SK-N-DZ (cell line): Measurements from ENCODE around the gene KLHL29.

Source experiments
- DNase-seq: peaks from one replicate; pipeline ENCODE4 v3.0.0-alpha.2; 2015; ENCODE audit warnings: low spot score

Gene KLHL29

DNA sequence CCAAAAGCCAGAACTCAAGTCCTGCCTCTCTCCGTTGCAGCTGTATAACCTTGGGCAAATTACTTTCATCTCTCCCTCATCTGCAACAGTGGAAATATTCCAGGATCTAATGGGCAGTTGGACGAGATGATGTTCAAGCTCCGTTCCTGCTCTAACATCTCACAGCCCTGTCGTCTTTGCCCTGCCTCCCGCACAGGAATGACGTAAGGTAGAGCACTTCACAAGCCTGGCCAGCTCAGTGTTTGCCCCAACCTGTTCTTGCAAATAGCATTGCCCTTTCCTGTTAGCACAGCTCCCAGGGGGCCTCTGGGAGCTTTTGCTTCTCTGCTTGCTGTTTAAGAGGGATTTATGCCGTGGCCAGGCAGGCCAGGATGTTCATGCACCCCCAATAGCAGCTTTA, 107.9 kb downstream of the KLHL29 start:
- no peak for DNase-seq

DNA sequence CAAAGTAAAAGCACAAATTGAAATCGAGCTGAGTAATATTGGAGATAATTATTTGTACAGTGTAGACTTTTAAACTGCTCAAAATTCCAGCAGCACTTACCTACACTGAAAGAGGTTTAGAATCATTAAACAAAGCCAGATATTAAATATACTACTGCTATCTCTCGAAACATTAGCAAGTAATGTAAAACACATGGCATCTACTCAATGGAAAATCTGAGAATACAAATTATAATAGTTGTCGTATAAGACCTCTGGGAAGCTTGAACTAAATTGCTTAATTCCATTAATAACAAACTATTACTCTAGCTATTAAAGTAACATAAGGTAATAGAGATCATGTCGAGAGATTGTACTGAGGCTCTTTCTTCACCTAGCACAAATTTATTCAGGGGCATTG, 108.9 kb downstream of the KLHL29 start:
- no peak for DNase-seq

DNA sequence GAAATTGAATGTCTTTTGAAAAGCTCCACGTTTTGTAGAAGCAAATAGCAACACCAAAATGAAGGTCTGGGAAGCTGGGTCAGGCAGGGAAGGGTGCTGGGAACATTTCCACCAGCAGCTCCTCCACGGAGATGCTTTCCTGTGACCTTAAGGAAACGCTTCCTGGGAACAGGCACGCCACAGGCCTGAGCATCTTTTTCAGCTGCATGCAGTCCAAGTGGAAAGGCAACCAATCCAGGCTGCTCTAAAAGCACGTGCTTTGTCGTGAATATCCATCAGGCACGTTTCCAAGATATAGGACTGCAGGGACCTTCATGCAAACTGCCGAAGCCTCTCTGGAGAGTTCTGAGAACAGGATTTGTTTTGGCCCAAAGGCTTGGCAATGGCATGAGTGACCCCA, 109.3 kb downstream of the KLHL29 start:
- DNase-seq: no peak

DNA sequence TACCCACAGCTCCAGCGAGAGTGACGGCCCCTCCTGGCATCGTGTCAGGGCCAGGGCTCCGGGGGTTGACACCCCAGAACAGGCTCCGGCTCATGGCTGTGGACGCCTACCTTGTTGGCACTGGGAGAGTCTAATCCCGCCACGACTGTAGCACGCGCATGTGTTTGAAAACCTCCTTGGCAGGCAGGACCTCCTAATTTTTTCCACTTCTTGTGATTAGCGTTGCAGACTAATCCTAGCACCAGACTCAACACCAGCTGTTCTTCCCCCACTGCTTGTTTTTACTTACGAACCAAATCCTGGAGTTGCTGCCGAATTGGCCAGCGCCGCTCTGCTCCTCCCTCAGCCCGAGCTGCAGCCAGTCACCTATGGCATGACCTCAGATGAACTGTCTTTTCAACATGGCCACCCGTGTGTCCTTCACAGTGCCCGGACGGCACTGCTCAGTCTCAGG, 110.7 kb downstream of the KLHL29 start:
- DNase-seq: no peak

DNA sequence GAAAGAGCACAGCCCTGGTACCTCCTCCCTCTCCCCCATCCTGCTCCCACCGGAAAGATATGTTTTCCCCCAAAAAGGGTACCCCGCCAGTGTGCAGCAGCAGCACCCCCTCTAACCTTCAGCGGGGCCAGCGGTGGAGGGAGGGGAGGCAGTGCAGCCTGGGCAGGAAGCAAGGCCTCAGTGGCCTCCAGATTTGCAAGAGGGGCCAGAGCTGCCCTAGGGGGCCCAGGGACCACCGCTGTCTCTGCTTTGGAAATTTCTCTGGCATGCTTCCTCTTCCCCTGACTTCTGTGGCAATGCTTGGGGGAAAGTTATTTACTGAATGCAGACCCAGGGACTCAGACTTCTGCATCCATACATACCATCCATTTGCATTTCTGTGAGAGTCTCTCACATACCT, 111.5 kb downstream of the KLHL29 start:
- DNase-seq: no peak

DNA sequence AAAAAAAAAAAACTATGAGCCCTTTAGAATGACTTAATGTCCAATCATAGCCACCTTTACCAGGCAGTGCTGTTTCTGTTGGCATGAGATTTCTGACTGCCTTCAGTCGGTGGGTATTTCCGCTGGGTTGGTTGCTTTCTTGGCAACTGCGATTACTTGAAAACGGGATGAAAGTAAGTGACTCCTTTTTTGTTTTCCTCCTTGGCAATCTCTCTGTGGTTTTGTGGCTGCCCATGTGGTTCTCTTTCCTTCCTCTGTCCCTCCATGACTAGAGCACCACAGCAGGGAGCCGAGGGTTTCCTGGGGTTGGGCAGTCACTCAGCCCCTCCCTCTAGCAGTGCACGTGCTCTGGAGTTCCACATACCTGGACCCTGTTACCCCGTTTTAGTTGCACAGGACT, 112.1 kb downstream of the KLHL29 start:
- no peak for DNase-seq

DNA sequence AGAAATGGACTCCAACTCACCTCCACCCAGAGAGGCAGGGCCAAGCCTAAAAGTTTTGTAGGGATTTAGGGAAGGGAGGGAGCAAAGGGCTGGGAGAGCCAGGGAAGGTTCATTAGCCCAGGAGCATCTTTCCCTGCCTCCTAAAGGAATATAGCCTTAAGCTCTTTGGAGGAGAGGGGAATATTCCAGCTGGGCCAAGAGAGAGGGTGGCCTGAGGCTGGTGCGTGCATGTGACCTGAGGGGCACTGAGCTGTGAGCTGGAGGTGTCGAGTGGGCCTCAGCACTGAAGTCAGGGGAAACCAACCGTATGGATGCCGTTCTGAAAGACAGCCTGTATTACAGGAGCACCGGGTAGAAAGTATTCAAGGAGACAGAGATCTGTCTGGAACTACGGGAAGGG, 112.6 kb downstream of the KLHL29 start:
- no peak for DNase-seq

DNA sequence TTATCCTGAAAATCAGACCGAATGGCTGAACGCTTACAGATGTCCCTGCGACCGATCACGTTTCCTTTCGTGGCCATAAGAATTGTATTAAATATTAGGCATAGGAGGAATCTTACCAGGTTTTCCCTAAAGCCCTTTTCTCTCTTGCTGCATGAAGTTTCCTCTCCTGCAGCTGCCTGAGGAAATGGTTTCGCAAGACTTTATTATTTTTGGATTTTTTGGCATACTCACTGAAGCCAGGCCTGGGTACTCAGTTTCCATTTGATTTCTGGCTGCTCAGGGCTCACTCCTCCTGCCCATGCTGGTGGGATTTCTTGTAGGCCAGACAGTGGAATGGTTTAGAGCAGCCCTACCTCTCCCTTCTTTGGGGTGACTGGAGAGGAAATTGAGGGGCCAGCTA, 114.0 kb downstream of the KLHL29 start:
- DNase-seq: no peak

DNA sequence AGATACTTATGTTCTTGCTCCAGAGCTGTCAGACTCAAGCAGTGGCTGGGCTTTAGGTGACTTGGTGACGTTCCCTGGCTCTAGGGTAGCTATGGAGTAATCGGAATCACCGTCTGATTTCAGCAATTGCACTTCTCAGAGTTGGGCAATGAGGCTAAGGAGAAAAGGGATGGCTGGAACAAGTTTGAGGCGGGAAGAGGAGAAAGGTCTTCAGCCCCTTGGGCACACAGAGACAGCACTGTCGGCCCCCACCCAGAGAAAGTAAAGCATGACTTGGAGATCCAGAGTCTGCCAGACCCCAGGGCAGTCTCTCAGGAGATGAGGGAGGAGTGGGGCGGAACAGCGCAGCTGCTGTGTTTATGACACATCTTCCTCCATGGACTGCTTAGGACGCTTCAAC, 114.5 kb downstream of the KLHL29 start:
- DNase-seq: no peak

DNA sequence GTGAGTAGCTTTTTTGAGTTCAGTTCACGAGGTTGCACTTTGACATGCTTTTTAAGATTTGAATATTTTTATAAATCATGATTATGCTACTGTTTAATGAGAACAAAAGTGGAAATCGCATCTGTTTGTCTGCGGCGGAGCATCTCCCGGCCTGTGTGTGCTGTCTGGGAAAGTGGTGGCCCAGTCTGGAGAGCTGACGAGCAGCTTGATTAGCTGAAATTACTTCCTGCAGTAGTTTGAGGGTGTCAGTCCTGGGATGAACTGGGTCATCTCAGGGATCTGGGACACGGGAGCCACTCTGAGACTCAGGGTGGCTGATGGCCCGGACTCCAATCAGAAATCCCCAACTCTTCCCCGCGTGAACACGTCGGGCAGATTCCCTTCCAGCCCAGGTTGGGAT, 115.9 kb downstream of the KLHL29 start:
- no peak for DNase-seq

DNA sequence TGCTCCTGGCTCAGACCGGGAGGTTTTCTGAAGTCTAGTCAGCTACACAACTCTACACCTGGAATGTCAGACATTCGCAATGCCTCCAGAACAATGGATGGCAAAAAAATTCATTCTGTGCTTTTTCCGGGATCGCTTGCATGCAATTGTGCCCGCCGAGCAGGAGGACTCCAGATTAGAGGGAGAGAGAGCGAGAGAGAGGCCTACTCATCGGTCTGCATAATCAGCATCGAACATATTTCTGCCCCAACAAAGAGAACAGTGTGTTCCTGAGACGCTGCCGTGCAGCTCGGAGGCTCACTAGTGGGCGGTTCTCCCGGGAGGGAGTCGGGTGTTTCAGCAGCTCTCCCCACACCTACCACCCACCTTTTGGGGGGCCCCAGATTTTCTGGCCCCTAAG, 117.1 kb downstream of the KLHL29 start:
- no peak for DNase-seq

DNA sequence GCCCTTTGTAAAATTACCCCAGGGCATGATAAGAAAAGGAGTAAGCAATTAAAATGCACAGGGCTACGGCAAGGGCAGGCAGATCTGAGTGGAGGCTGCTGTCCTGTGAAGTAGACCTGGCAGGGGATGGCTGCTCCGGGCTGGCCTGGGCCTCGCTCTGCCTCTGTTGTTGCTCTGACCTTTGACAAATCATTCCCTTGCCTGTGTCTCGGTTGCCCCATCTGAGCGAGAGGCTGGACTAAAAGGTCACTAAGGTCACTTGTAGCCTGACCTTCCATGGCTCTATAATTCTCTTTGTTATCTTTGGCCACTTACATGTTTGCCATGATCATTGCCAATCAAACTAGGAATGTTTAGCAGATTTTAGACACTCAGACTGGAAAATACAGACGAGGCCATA, 118.1 kb downstream of the KLHL29 start:
- DNase-seq: no peak

DNA sequence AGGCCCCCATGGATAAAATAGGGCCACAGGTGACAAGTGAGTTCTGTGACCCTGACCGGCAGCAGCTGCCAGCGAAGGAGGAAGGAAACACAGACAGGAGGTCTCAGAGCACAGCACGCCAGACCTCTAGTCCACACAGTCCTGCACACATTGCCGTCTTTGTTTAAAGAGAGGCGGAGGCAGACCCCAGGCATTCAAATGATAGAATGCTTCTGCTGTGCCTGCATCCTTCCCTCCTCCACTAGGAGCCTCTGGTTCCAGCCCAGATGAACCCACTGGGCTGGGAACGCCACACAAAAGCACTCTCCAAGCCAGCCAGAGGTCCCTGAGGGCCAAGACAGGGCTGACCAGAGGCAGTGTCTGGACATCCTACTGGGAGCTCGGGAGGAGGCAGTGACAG, 118.7 kb downstream of the KLHL29 start:
- DNase-seq: no peak

DNA sequence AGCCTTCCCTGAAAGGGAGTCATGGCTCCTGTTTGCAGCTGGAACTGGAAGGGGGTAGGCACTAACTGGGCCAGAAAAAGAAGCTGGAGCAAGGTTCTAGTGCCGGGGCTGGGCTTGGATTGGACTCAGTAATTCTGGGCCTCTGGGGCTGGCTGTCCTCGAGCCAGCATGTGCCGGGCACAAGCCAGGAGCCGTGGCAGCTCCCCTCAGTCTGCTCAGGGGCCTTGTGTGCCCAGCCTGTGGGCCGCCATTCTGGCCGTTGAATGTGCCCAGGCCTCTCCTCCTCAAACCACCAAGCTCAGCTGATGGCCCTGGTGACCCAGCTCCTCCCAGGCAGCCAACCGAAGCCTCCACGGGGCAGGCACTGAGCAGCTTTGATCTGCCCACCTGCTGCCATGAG, 119.6 kb downstream of the KLHL29 start:
- DNase-seq: no peak

DNA sequence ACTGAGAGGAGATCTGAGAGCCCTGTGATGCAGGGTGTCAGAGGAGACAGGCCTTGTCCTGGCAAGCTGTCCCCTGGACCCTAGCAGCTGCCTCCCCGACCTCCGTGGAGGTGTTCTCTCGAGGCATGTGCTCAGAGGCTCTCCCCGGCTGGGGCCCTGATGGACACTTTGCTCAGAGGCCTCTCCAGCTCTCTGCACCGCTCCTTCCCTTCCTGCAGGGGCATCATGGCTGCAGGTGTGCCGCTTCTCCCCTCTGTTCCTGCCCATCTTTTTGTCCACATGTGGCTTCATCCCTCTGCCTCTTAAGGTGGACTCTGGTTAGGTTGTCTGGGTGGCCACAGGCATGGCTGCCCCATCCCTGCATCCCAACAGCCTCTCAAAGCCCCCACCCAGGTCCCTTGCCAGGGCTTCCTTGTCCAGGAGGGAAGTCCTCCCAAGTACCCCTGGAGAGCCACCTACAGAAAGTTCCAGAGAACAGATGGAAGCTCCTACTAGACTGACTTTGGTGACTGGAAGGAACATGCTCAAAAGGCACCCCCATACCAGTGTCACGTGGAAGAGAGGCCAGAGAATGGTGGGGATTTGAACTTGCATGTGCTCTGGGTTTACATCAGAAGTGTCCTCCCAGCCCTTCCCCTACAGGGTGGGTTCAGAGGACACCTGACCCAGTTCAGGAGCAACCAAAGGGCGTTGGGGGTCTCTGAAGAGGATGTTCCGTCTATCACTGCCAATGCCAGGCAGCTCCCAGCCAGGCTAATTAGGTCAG, 120.4 kb downstream of the KLHL29 start:
- DNase-seq: peak; percentile 29

DNA sequence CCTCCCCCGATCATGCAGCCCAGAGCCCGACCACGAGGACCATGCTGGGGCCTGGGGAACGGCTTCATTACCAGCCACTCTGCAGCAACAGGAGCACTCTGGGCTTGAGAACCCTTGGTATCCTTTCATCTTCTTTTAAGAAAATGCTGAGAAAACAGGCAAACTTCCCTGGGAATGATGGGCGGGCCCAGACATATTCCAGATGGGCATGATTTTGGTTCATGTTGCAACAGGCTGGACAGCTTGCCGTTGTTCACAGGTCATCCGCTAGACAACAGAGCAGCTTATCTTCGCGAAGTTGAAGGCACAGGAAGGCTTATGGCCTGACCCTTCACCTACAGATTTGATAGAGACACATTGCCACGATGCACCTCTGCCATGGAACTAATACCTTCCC, 121.0 kb downstream of the KLHL29 start:
- peak; percentile 60 for DNase-seq

DNA sequence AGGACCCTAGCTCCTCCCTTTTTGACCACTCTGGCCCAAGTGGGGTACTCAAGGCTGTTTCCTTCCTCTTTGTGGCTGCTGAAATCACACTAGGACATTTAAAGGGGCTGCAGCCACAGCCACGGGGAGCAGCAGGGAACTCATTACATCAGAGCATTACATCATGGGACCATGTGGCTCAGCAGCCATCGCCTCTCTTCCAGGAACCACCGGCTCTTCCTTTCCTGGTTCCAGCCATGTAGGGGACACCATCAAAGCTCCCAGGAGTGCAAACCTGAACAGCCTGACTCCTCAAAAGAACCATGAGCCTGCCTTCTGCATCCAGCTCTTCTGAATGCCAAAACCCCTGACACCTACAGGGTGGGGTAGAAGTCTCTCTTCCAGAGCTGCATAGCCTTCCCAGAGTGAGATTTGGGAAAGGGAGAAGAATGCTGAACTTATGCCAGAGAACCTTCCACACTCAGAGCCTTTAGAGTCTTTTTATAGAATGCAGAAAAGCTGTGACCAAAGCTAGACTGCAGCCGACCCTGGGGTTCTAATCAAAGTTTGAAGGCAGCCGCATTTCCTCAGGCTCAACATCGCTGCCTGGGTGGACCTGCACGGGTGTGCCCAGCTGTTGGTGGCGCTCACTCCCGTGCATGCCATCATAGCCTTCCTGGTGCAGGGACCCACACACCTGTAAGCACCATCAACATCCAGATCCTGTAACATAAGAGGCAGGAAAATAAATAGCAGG, 121.7 kb downstream of the KLHL29 start:
- no peak for DNase-seq

DNA sequence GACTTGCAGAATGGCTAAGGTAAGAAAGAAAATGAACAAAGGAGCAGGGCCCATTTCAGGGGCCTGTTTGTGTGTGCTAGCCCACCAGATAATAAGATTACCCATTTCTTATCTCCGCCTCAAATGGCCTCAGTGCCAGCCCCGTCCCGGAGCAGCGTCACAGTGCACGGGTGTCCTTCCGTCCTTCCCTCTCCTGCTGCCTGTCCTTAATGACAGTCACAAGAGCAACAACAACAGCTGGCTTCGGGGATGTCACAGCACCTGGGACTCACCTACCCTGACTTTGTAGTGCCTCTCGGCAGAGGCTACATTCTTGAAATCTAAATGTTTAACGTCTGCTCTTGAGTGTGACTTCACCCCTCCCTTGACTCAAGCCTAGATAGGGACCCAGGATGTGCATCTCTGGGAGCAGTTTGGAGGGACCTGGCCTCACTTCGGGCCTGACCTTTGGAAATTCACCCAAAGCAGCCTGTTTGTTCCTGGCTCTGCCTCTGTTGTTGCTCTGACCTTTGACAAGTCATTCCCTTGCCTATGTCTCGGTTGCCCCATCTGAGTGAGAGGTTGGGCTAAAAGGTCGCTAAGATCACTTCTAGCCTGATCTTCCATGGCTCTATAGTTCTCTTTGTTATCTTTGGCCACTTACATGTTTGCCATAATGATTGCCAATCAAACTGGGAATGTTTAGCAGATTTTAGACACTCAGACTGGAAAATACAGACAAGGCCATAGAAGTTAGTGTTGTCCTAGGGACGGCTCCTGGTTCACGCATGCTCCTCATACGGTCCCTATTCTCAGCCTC, 122.5 kb downstream of the KLHL29 start:
- DNase-seq: peak; percentile 52

DNA sequence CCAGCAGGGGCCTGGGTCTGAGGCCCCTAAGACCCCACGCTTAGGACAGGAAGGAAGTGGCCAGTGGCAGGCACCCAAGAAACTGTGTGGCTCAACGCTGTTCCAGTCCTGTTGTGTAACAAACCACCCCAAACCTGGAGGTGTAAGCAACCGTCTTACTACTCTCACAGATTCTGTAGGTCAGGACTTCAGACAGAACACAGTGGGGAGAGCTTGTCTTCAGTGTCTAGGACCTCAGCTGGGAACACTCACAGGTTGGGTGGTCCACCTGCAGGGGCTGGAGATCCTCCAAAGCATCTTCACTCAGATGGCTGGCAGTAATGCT, 123.0 kb downstream of the KLHL29 start:
- DNase-seq: no peak

DNA sequence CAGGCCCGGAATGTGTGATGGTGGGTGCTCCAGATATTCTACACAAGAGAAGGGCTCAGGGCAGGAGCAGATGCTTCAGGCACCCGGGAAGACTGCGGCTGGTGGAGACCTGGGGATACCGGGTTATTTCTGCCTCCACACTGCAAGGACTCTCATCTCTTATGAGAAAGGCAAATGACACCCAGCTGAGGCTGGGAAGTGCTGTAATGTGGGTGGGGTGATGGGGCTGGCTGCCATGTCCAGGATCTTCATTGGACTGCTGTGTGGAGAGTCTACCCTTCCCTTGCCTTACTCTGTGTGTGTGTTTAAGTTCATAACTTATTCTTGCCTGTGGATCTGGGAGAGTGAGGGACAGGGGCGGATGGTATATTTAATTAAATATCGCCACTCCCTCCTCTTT, 124.1 kb downstream of the KLHL29 start:
- DNase-seq: no peak

DNA sequence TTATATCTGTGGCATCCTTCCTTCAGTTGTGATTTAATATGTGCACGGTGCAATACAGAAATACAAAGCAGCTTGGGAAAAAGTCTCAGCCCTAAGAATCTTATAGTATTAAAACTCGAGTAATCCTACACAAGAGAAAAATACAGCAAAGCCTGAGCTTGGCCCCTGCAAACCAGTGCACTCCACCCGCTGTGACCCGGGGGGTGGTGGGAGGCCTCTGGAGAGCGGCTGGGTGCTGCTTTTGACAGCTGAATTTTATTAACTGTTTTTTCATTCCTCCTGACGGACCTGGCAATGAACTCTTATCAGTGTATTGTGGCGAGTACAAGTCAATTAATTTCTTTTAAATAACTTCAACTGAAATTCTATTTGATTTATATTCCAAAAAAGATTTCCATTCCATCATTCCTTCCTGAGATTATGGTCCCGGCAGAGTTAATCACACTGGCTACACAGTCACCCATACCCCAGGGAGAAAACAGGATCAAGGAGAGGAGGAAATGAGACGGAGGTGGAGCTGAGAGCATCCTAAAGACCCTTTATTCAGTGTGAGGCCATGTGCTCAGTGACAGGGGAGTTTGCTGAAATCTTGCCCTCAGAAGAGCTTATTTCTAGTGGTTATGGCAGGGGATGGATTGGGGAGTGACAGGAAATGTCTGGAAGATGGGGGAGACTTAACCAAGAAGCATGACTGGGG, 124.8 kb downstream of the KLHL29 start:
- no peak for DNase-seq

DNA sequence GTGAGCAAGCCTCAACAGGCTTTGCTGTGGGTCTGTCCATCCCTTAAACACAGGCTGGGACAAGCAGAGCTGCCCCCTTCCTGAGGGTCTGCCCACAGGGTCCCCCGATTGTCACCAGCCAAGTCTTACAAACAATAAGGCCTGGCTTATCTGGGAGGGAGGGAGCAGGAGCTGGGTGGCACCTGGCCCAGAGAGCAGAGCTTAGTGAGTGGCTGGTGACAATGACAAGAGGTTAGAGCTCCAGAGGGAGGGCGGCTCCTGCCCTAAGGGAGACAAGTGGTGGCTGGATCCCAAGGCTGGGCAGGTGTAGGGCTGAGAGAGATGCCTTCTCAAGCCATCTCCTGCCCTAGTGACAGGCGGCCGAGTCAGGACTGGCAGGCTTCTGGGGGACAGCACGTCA, 125.5 kb downstream of the KLHL29 start:
- DNase-seq: no peak
